K562 (cell line): Measurements from ENCODE around the gene KLHL22. TPM values are rescaled to one million over a fixed set of nuclear protein-coding genes. Genes with fewer than 3 reads are reported as not detected.

Experiments
- ATAC-seq: fragments of 200-7000 bp; cut with Tn5 transposase; 3 replicates; pipeline ENCODE4 v1.9.1; 2020; ENCODE audit warnings: moderate library complexity
- BruUV-seq: library from RNA; stranded (reverse); fragments of 400-500 nt; replicated peaks from 2 replicates; lab custom pipeline; 2021; lab: Mats Ljungman, UMichigan
- CTCF ChIA-PET: fragments of 300-600 bp; formaldehyde crosslinking; extraction: SDS; loops from one replicate; lab custom pipeline; 2021; ENCODE audit warnings: low intra/inter-chr PET ratio; lab: Yijun Ruan, JAX
- POLR2A ChIA-PET: fragments of 300-600, 350-650 bp; sonication (Branson Sonifier 250); formaldehyde crosslinking; extraction: SDS; loops from one replicate; lab custom pipeline; 2021; ENCODE audit warnings: antibody characterized with exemption, inconsistent platforms; lab: Yijun Ruan, JAX
- DNase-seq, 4 experiments: peaks; one replicate each; pipeline versions ENCODE4 v3.0.0 to v3.0.0-alpha.2; 2011 to 2018; ENCODE audit warnings: low spot score in 3 of 4, mixed read lengths in 3 of 4; ENCODE audit errors: extremely low read depth in 1 of 4
- FAIRE-seq: peaks from 2 replicates; lab custom pipeline; 2011; peaks lifted over from hg19 to GRCh38; lab: Jason Lieb, UNC
- H2AFZ ChIP-seq: 2 replicates; pipeline ENCODE4 v1.6.0; 2011; ENCODE audit warnings: low read depth, low read length, control low read depth, inconsistent platforms
- H3K27ac ChIP-seq: fragments of 200-600 bp; 3 replicates; pipeline ENCODE4 v1.8.0; 2011; ENCODE audit warnings: low read depth, mild to moderate bottlenecking, control low read depth, inconsistent platforms, low read length, moderate library complexity, mixed read lengths; ENCODE audit errors: extremely low read depth
- H3K27me3 ChIP-seq, 2 experiments: fragments of 300-600 bp in 1 of 2; 2 replicates in 1 of 2; 3 replicates in 1 of 2; pipeline versions ENCODE4 v1.6.0 to v1.8.0; 2011; ENCODE audit warnings: inconsistent platforms in 2 of 2, low read length in 2 of 2, mild to moderate bottlenecking in 1 of 2, mixed read lengths in 1 of 2, moderate library complexity in 1 of 2; ENCODE audit not compliant: control insufficient read depth in 2 of 2, insufficient read depth in 2 of 2
- H3K36me3 ChIP-seq: fragments of 300-600 bp; 3 replicates; pipeline ENCODE4 v1.8.0; 2011; ENCODE audit warnings: mild to moderate bottlenecking, low read length, inconsistent platforms; ENCODE audit not compliant: control insufficient read depth, insufficient read depth
- H3K4me1 ChIP-seq, 2 experiments: fragments of 200-600 bp in 1 of 2; replicated peaks in 1 of 2; 2 replicates in 1 of 2; 3 replicates in 1 of 2; pipeline versions ENCODE4 v1.5.1 to v1.8.0; 2011; ENCODE audit warnings: inconsistent platforms in 2 of 2, low read length in 2 of 2, mild to moderate bottlenecking in 1 of 2, mixed read lengths in 1 of 2, moderate library complexity in 1 of 2; ENCODE audit not compliant: control insufficient read depth in 2 of 2, insufficient read depth in 2 of 2
- H3K4me2 ChIP-seq: 2 replicates; pipeline ENCODE4 v1.6.1; 2011; ENCODE audit warnings: low read length, control low read depth, inconsistent platforms, mixed read lengths; ENCODE audit not compliant: insufficient read depth
- H3K4me3 ChIP-seq: fragments of 200-600 bp; sonication (generic), shearing (Covaris generic); 2 replicates; pipeline ENCODE4 v1.5.1; 2016; ENCODE audit warnings: control low read depth, inconsistent platforms
- H3K79me2 ChIP-seq: fragments of 200-600 bp; 3 replicates; pipeline ENCODE4 v1.8.0; 2011; ENCODE audit warnings: low read length, inconsistent platforms; ENCODE audit not compliant: control insufficient read depth, insufficient read depth
- H3K9ac ChIP-seq, 2 experiments: 2 replicates each; pipeline versions ENCODE4 v1.6.0 to v1.6.1; 2011; ENCODE audit warnings: low read depth in 2 of 2, low read length in 2 of 2, control low read depth in 1 of 2, inconsistent platforms in 1 of 2, mild to moderate bottlenecking in 1 of 2, mixed read lengths in 1 of 2; ENCODE audit not compliant: insufficient read depth in 1 of 2
- H3K9me1 ChIP-seq: one replicate; pipeline ENCODE4 v1.6.0; 2011; ENCODE audit warnings: inconsistent platforms, mild to moderate bottlenecking, low read length, moderate library complexity; ENCODE audit not compliant: control insufficient read depth, insufficient read depth
- H3K9me3 ChIP-seq: replicated peaks from 2 replicates; pipeline ENCODE4 v1.5.1; 2011; ENCODE audit warnings: low read depth, low read length, inconsistent platforms; ENCODE audit not compliant: control insufficient read depth, insufficient read depth
- H4K20me1 ChIP-seq: replicated peaks from 2 replicates; pipeline ENCODE4 v1.6.1; 2011; ENCODE audit warnings: low read length, inconsistent platforms, mixed read lengths; ENCODE audit not compliant: control insufficient read depth, insufficient read depth
- BRD4 ChIP-seq: fragments of 200-600 bp; sonication (generic); IDR thresholded peaks from 2 replicates; pipeline ENCODE4 v1.6.1; 2017; ENCODE audit warnings: inconsistent platforms
- DMBX1 ChIP-seq: fragments of 250-450 bp; sonication (Bioruptor Pico); IDR thresholded peaks from 2 replicates; pipeline ENCODE4 v1.8.0; 2022; ENCODE audit warnings: inconsistent platforms, mild to moderate bottlenecking, moderate library complexity, borderline replicate concordance
- E2F5 ChIP-seq: sonication (generic); formaldehyde crosslinking; IDR thresholded peaks from 2 replicates; pipeline ENCODE4 v1.8.0; 2022; ENCODE audit warnings: mild to moderate bottlenecking, missing genetic modification reagents
- FOXA3 ChIP-seq, 2 experiments: fragments of 450-650 bp in 1 of 2; sonication (generic) in 1 of 2; formaldehyde crosslinking; IDR thresholded peaks in 1 of 2; conservative IDR thresholded peaks in 1 of 2; 2 replicates each; pipeline versions ENCODE4 v1.4.0 to v1.8.0; 2020 to 2022; ENCODE audit warnings: mild to moderate bottlenecking in 2 of 2, missing genetic modification reagents in 1 of 2
- FOXP1 ChIP-seq: sonication (generic); formaldehyde crosslinking; IDR thresholded peaks from 2 replicates; pipeline ENCODE4 v1.8.0; 2022; ENCODE audit warnings: mild to moderate bottlenecking, missing genetic modification reagents
- HMGN3 ChIP-seq: IDR thresholded peaks from 2 replicates; pipeline ENCODE4 v1.6.1; 2011; ENCODE audit warnings: borderline replicate concordance, low read depth, mild to moderate bottlenecking, mixed read lengths, low read length; ENCODE audit not compliant: insufficient read length; ENCODE audit errors: extremely low read depth
- JUNB ChIP-seq: fragments of 450-650 bp; formaldehyde crosslinking; conservative IDR thresholded peaks from 2 replicates; pipeline ENCODE4 v1.4.0; 2020; ENCODE audit warnings: mild to moderate bottlenecking
- KDM1A ChIP-seq, 2 experiments: fragments of 450-650 bp; IDR thresholded peaks; 2 replicates each; pipeline ENCODE4 v1.6.1; 2016; ENCODE audit warnings: mild to moderate bottlenecking in 2 of 2
- NR2C2 ChIP-seq, 2 experiments: fragments of 200-800 bp in 1 of 2; sonication (Bioruptor generic) in 1 of 2; sonication (generic) in 1 of 2; formaldehyde crosslinking in 1 of 2; IDR thresholded peaks; 2 replicates each; pipeline versions ENCODE4 v1.6.1 to v1.8.0; 2016 to 2022; ENCODE audit warnings: mild to moderate bottlenecking in 1 of 2, missing compliant biosample characterization in 1 of 2, missing genetic modification characterization in 1 of 2, missing genetic modification reagents in 1 of 2
- NRF1 ChIP-seq, 2 experiments: fragments of 450-650 bp; IDR thresholded peaks in 1 of 2; conservative IDR thresholded peaks in 1 of 2; 2 replicates each; pipeline ENCODE4 v1.6.1; 2014; ENCODE audit warnings: mild to moderate bottlenecking in 2 of 2
- RCOR1 ChIP-seq, 2 experiments: IDR thresholded peaks; 2 replicates each; pipeline ENCODE4 v1.6.1; 2012; ENCODE audit warnings: low read depth in 2 of 2, low read length in 2 of 2, borderline replicate concordance in 1 of 2, improper control_type of control experiment in 1 of 2
- SRF ChIP-seq, 2 experiments: fragments of 250-450, 450-650 bp in 1 of 2; sonication (Bioruptor Pico) in 1 of 2; sonication (generic) in 1 of 2; formaldehyde crosslinking; IDR thresholded peaks; 2 replicates each; pipeline versions ENCODE4 v1.5.0 to v1.5.1; 2020 to 2022; ENCODE audit warnings: mild to moderate bottlenecking in 1 of 2, missing genetic modification reagents in 1 of 2
- THAP12 ChIP-seq: fragments of 250-450 bp; sonication (Bioruptor Pico); IDR thresholded peaks from 2 replicates; pipeline ENCODE4 v1.9.0; 2021; ENCODE audit warnings: mild to moderate bottlenecking, inconsistent platforms
- ZBTB7A ChIP-seq: IDR thresholded peaks from 2 replicates; pipeline ENCODE4 v1.6.1; 2011; ENCODE audit warnings: low read depth, mild to moderate bottlenecking, low read length, moderate library complexity, borderline replicate concordance; ENCODE audit not compliant: control insufficient read depth
- ZNF239 ChIP-seq: fragments of 250-450 bp; sonication (Bioruptor Pico); IDR thresholded peaks from 2 replicates; pipeline ENCODE4 v1.4.0; 2020; ENCODE audit warnings: mild to moderate bottlenecking
- ZNF324 ChIP-seq: fragments of 250-450 bp; sonication (Bioruptor Pico); IDR thresholded peaks from 2 replicates; pipeline ENCODE4 v1.4.0; 2020; ENCODE audit warnings: mild to moderate bottlenecking
- ZNF589 ChIP-seq: fragments of 200-800 bp; sonication (Bioruptor generic); IDR thresholded peaks from 2 replicates; pipeline ENCODE4 v1.6.1; 2016; ENCODE audit warnings: low read depth, missing genetic modification characterization, missing compliant biosample characterization
- WGBS: fragments of 100-300 bp; shearing (Covaris generic); methylation state at CpG from one replicate; pipeline ENCODE4 v1.1.6; 2016; ENCODE audit warnings: low coverage, mixed read lengths; ENCODE audit not compliant: insufficient coverage; ENCODE audit errors: missing lambda C conversion rate; 5-methylcytosine and 5-hydroxymethylcytosine counted together
- in situ Hi-C: fragments of 300-500 bp; cut with MboI; formaldehyde crosslinking; loops from 4 replicates; pipeline ENCODE4 v1.15.0; 2018; ENCODE audit warnings: inconsistent platforms, mixed read lengths
- intact Hi-C: fragments of 100-400 bp; cut with micrococcal nuclease; formaldehyde crosslinking; loops from 2 replicates; pipeline ENCODE4 v1.14.2; 2022
- polyA plus RNA-seq, 8 experiments: library from polyadenylated mRNA; depleted of rRNA in 4 of 8; stranded (reverse) in 5 of 8; unstranded in 3 of 8; fragments of >200 nt; fragmentation: Nextera tagmentation in 2 of 8; fragmentation: Illumina TruSeq in 1 of 8; extraction: Ambion mirVana in 2 of 8; extraction: Trizol in 1 of 8; gene quantifications; 2 replicates each; pipeline versions ENCODE4 v1.2.1 to v1.2.3, GENCODE V29; 2011 to 2014; ENCODE audit warnings: inconsistent platforms in 1 of 8, missing spikeins in 1 of 8
- total RNA-seq, 7 experiments: library from RNA; depleted of rRNA in 6 of 7; stranded (reverse); fragments of >200 nt in 6 of 7; fragmentation: Illumina TruSeq in 2 of 7; extraction: Trizol in 2 of 7; gene quantifications; 2 replicates each; pipeline versions ENCODE4 v1.2.1 to v1.2.3, GENCODE V29; 2011 to 2021; ENCODE audit warnings: low replicate concordance in 1 of 7

Gene KLHL22
- total and polyA plus RNA-seq, 9 of the 15 experiments (the other 6 are each of a cell fraction or from before 2014, with no cell fraction given): 1.3 to 25.6 (median 15.2) TPM

- TF ChIP-seq RCOR1 (IDR thresholded peaks at IDR 0.05; ENCODE audit: borderline replicate concordance in 1 of 2, low read depth in 2 of 2, low read length in 2 of 2) (no peak), BRD4 (no peak), THAP12 (CRISPR knock-in tag) (peak; percentile 29; the same call in 1 of the 2 replicates), ZNF239 (CRISPR knock-in tag) (no peak)
Observed at GRCh38 chr22:20531404-20532201, 36.0 kb upstream of the KLHL22 start (continued).

GRCh38 chr22:20531154-20531403 lies 35.5 kb upstream of the KLHL22 start:
- no peak overlapping the region; the same call in 2 of the 3 replicates for H3K27ac ChIP-seq
- peaks cover 78% of the 10 kb centered on the region for H4K20me1 ChIP-seq
- no peak overlapping the region for H2AFZ ChIP-seq
- no peak overlapping the region for H3K4me3 ChIP-seq
- CTCF ChIA-PET: no interaction called here
- in situ Hi-C loops: no loop called here
- intact Hi-C loops: no loop called here
- H3K27me3 ChIP-seq: no peaks in the 10 kb centered on the region
- H3K9me1 ChIP-seq: peaks cover 40% of the 10 kb centered on the region
- no peak for FAIRE-seq
- no peak overlapping the region for H3K4me2 ChIP-seq
- WGBS: 81% methylated on average over 1 of the region's 1 CpG
- no TSS peak for BruUV-seq
- H3K4me1 ChIP-seq: peaks cover 14 to 53% of the 10 kb centered on the region in 2 experiments
- POLR2A ChIA-PET: interaction anchor here (0.6 to 68.9 kb wide), 3 partner anchors 11 to 79 kb away, joined by 6 to 1693 read pairs (median 1693); partner anchors contain the start of gene MED15
- no peak for DNase-seq
- ATAC-seq: no peak
- no peaks in the 10 kb centered on the region for H3K9me3 ChIP-seq
- peak overlapping the region in 1 of 2 experiments; percentile 33; a peak in 2 of 4 replicates for H3K9ac ChIP-seq
- peaks cover 92% of the 10 kb centered on the region for H3K79me2 ChIP-seq
- H3K36me3 ChIP-seq: peaks cover 79% of the 10 kb centered on the region
- TF ChIP-seq ZBTB7A (no peak), E2F5 (0 out of 2 replicates have a peak, but pooled peaks have one; percentile 78), DMBX1 (CRISPR knock-in tag) (no peak), NRF1 (conservative IDR thresholded peaks at IDR 0.05 in 1 of 2, IDR thresholded peaks at IDR 0.05 in 1 of 2) (no peak), HMGN3 (peak; percentile 26), ZNF589 (CRISPR knock-in tag) (no peak), JUNB (CRISPR knock-in tag) (no peak), KDM1A (IDR thresholded peaks at IDR 0.05) (no peak), SRF (CRISPR knock-in tag; IDR thresholded peaks at IDR 0.05) (no peak), ZNF324 (CRISPR knock-in tag) (no peak), NR2C2 (CRISPR knock-in tag; IDR thresholded peaks at IDR 0.05) (peak; percentile 62; the same call in 1 of the 2 replicates), NR2C2 (tag; IDR thresholded peaks at IDR 0.05) (no peak), FOXP1 (CRISPR knock-in tag) (0 out of 2 replicates have a peak, but pooled peaks have one; percentile 63), FOXA3 (CRISPR knock-in tag; conservative IDR thresholded peaks at IDR 0.05 in 1 of 2, IDR thresholded peaks at IDR 0.05 in 1 of 2) (0 out of 4 replicates have a peak, but pooled peaks of 1 of the 2 experiments have one; percentile 48)
